Measurements from ENCODE around the gene ACAA2.
A peak's percentile ranks its signal among the peaks of the same experiment; 100 is the strongest.
"Not testable (repeated sequence)": the region's sequence is repeated elsewhere in the genome, so short reads cannot be mapped to it uniquely, and the experiment has no call there.

The ACAA2 gene

GRCh38 chr18:49786019-49786720 is 27.2 kb downstream of the ACAA2 start:
- H3K18ac ChIP-seq (ENCODE audit: low read length): no peak overlapping the region
- H4K8ac ChIP-seq (ENCODE audit: low read depth, low read length): no peak overlapping the region
- no peak overlapping the region for H2BK120ac ChIP-seq (ENCODE audit: insufficient read depth, low read length, poor library complexity)
- H2AFZ ChIP-seq (ENCODE audit: insufficient read depth, low read length, poor library complexity): no peak overlapping the region
- H3K14ac ChIP-seq (ENCODE audit: low read length): no peak overlapping the region
- no peak overlapping the region for H4K91ac ChIP-seq (ENCODE audit: low read depth, low read length)
- no peak overlapping the region for H3K9ac ChIP-seq (ENCODE audit: low read length)
- H3K79me2 ChIP-seq (ENCODE audit: control insufficient read depth, insufficient read depth, low read length, poor library complexity): no peaks in the 10 kb centered on the region
- H3K27me3 ChIP-seq (ENCODE audit: insufficient read depth, low read length): no peaks in the 10 kb centered on the region
- H3K4me2 ChIP-seq (ENCODE audit: low read length): no peak overlapping the region
- no peak overlapping the region for H3K4me3 ChIP-seq (ENCODE audit: low read depth, low read length)
- H3K23ac ChIP-seq (ENCODE audit: low read length): no peak overlapping the region
- H3K27ac ChIP-seq (ENCODE audit: low read depth, low read length): no peak overlapping the region
- no CpG with 5 or more reads among the region's 1 CpG for WGBS (ENCODE audit: extremely low coverage, insufficient coverage, insufficient read length)
- H3K4ac ChIP-seq (ENCODE audit: low read depth, low read length): no peak overlapping the region
- H2BK5ac ChIP-seq (ENCODE audit: low read depth, low read length, poor library complexity): no peak overlapping the region
- DNase-seq: no peak
- no peaks in the 10 kb centered on the region for H3K4me1 ChIP-seq (ENCODE audit: control insufficient read depth in 1 of 2, insufficient read depth in 2 of 2, low read length in 2 of 2)
- peaks cover 5 to 12% of the 10 kb centered on the region in 2 experiments for H3K36me3 ChIP-seq (ENCODE audit: control insufficient read depth in 1 of 2, insufficient read depth in 2 of 2, low read length in 2 of 2)
- no peak overlapping the region for H2AK5ac ChIP-seq (ENCODE audit: low read length)
- H4K12ac ChIP-seq (ENCODE audit: low read depth, low read length): no peak overlapping the region
- H2BK12ac ChIP-seq (ENCODE audit: low read length): no peak overlapping the region
- H3K79me1 ChIP-seq (ENCODE audit: low read length): no peaks in the 10 kb centered on the region
- H3K9me3 ChIP-seq (ENCODE audit: insufficient read depth, low read depth, low read length): no peaks in the 10 kb centered on the region

DNA sequence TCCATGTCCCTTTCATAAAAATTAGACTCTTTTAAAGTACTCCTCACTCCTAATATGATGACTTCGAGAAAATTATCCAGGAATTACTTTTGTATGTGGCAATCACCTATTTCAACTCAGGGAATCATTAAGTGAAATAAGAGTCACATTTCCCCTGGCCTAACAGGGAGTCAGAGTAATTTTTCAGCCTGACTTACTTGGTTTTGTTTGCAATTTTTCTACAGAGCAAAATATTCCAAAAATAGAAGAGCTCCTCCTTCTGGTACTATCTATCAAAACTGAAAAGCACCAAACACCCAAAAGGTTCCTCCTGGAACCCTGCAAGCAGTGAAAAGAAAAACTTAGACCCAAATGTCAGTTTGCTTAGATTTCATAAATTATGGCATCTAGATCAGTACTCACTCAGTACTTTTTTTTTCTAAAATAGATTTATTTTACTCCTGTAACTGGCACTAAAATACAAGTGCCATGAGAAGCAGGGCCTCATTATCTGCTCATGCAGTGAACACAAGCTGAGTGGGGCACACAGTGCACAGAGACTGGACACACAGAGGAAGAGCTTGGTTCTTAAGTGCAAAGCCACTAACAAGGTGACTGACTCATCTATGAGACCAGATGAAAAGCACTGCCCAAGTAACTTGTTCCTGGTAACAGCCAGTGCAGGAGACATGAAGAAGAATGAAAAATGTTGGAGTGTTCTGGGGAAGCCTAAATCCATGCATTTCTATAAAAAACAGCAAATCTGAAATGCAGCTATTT is 28.7 kb downstream of the ACAA2 start:
- Histone ChIP-seq H3K9me3 (ENCODE audit: insufficient read depth, low read depth, low read length) (no peaks in the 10 kb centered on the region), H4K12ac (ENCODE audit: low read depth, low read length) (no peak overlapping the region), H3K4me3 (ENCODE audit: low read depth, low read length) (no peak overlapping the region), H3K79me2 (ENCODE audit: control insufficient read depth, insufficient read depth, low read length, poor library complexity) (no peaks in the 10 kb centered on the region), H3K14ac (ENCODE audit: low read length) (no peak overlapping the region), H3K4me1 (ENCODE audit: control insufficient read depth in 1 of 2, insufficient read depth in 2 of 2, low read length in 2 of 2) (no peaks in the 10 kb centered on the region), H3K4ac (ENCODE audit: low read depth, low read length) (no peak overlapping the region), H4K91ac (ENCODE audit: low read depth, low read length) (no peak overlapping the region), H2BK120ac (ENCODE audit: insufficient read depth, low read length, poor library complexity) (no peak overlapping the region), H3K23ac (ENCODE audit: low read length) (no peak overlapping the region), H3K4me2 (ENCODE audit: low read length) (no peak overlapping the region), H3K27me3 (ENCODE audit: insufficient read depth, low read length) (no peaks in the 10 kb centered on the region), H3K27ac (ENCODE audit: low read depth, low read length) (no peak overlapping the region), H3K79me1 (ENCODE audit: low read length) (no peaks in the 10 kb centered on the region), H2BK12ac (ENCODE audit: low read length) (no peak overlapping the region), H2BK5ac (ENCODE audit: low read depth, low read length, poor library complexity) (no peak overlapping the region), H3K18ac (ENCODE audit: low read length) (no peak overlapping the region), H2AFZ (ENCODE audit: insufficient read depth, low read length, poor library complexity) (no peak overlapping the region), H3K9ac (ENCODE audit: low read length) (no peak overlapping the region), H4K8ac (ENCODE audit: low read depth, low read length) (no peak overlapping the region), H2AK5ac (ENCODE audit: low read length) (no peak overlapping the region), H3K36me3 (ENCODE audit: control insufficient read depth in 1 of 2, insufficient read depth in 2 of 2, low read length in 2 of 2) (peaks cover 3 to 13% of the 10 kb centered on the region in 2 experiments)
- WGBS (ENCODE audit: extremely low coverage, insufficient coverage, insufficient read length): no CpG with 5 or more reads among the region's 1 CpG
- peak in 1 of 2 donors; percentile 15 for DNase-seq

GRCh38 chr18:49783631-49784030 is 29.7 kb downstream of the ACAA2 start:
- H3K18ac ChIP-seq (ENCODE audit: low read length); H3K14ac ChIP-seq (ENCODE audit: low read length); H2AK5ac ChIP-seq (ENCODE audit: low read length); H3K4ac ChIP-seq (ENCODE audit: low read depth, low read length); H3K9me3 ChIP-seq (ENCODE audit: insufficient read depth, low read depth, low read length); H3K27me3 ChIP-seq (ENCODE audit: insufficient read depth, low read length); H3K9ac ChIP-seq (ENCODE audit: low read length); H4K91ac ChIP-seq (ENCODE audit: low read depth, low read length); H3K23ac ChIP-seq (ENCODE audit: low read length); H2AFZ ChIP-seq (ENCODE audit: insufficient read depth, low read length, poor library complexity); H3K27ac ChIP-seq (ENCODE audit: low read depth, low read length); H2BK120ac ChIP-seq (ENCODE audit: insufficient read depth, low read length, poor library complexity); H3K79me2 ChIP-seq (ENCODE audit: control insufficient read depth, insufficient read depth, low read length, poor library complexity); H4K12ac ChIP-seq (ENCODE audit: low read depth, low read length); H2BK12ac ChIP-seq (ENCODE audit: low read length); DNase-seq; H3K4me2 ChIP-seq (ENCODE audit: low read length); H3K79me1 ChIP-seq (ENCODE audit: low read length); H4K8ac ChIP-seq (ENCODE audit: low read depth, low read length); H3K4me3 ChIP-seq (ENCODE audit: low read depth, low read length); H2BK5ac ChIP-seq (ENCODE audit: low read depth, low read length, poor library complexity); H3K4me1 ChIP-seq (ENCODE audit: control insufficient read depth in 1 of 2, insufficient read depth in 2 of 2, low read length in 2 of 2): not testable (repeated sequence)
- H3K36me3 ChIP-seq (ENCODE audit: control insufficient read depth in 1 of 2, insufficient read depth in 2 of 2, low read length in 2 of 2): peaks cover 3 to 13% of the 10 kb centered on the region in 2 experiments
- no CpG with 5 or more reads among the region's 3 CpGs for WGBS (ENCODE audit: extremely low coverage, insufficient coverage, insufficient read length)

DNA sequence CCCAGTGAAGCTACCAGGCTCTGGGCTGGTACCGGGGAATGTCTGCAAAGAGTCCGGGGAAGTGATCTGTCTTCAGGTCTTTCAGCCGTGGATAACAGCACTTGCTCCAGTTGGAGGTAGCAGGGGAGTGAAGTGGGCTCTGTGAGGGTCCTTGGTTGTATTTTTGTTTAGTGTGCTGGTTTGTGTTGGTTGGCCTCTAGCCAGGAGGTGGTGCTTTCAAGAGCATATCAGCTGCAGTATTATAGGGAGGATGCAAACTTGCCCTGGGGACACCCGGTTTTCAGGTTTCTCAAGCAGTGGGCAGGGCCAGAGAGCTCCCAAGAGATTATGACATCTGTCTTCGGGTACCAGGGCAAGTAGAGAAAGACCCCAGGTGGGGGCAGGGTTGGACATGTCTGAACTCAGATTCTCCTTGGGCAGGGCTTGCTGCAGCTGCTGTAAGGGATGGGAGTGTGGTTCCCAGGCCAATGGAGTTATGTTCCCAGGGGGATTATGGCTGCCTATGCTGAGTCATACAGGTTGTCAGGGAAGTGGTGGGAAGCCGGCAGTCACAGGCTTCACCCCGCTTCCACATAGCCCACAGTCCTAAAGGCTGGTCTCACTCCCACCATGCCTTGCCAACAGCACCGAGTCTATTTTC is 34.4 kb downstream of the ACAA2 start:
- no peaks in the 10 kb centered on the region for H3K79me2 ChIP-seq (ENCODE audit: control insufficient read depth, insufficient read depth, low read length, poor library complexity)
- peaks cover 2 to 10% of the 10 kb centered on the region in 2 experiments for H3K36me3 ChIP-seq (ENCODE audit: control insufficient read depth in 1 of 2, insufficient read depth in 2 of 2, low read length in 2 of 2)
- no peak overlapping the region for H3K14ac ChIP-seq (ENCODE audit: low read length)
- H3K4me3 ChIP-seq (ENCODE audit: low read depth, low read length): no peak overlapping the region
- H2BK5ac ChIP-seq (ENCODE audit: low read depth, low read length, poor library complexity): no peak overlapping the region
- no peak overlapping the region for H2BK12ac ChIP-seq (ENCODE audit: low read length)
- DNase-seq: no peak
- H3K4ac ChIP-seq (ENCODE audit: low read depth, low read length): no peak overlapping the region
- H3K18ac ChIP-seq (ENCODE audit: low read length): no peak overlapping the region
- H3K27me3 ChIP-seq (ENCODE audit: insufficient read depth, low read length): no peaks in the 10 kb centered on the region
- no peak overlapping the region for H3K23ac ChIP-seq (ENCODE audit: low read length)
- H4K91ac ChIP-seq (ENCODE audit: low read depth, low read length): no peak overlapping the region
- H3K9ac ChIP-seq (ENCODE audit: low read length): no peak overlapping the region
- no peaks in the 10 kb centered on the region for H3K4me1 ChIP-seq (ENCODE audit: control insufficient read depth in 1 of 2, insufficient read depth in 2 of 2, low read length in 2 of 2)
- no peak overlapping the region for H3K4me2 ChIP-seq (ENCODE audit: low read length)
- no peak overlapping the region for H2BK120ac ChIP-seq (ENCODE audit: insufficient read depth, low read length, poor library complexity)
- H4K12ac ChIP-seq (ENCODE audit: low read depth, low read length): no peak overlapping the region
- H2AFZ ChIP-seq (ENCODE audit: insufficient read depth, low read length, poor library complexity): no peak overlapping the region
- H3K79me1 ChIP-seq (ENCODE audit: low read length): no peaks in the 10 kb centered on the region
- H3K27ac ChIP-seq (ENCODE audit: low read depth, low read length): no peak overlapping the region
- no CpG with 5 or more reads among the region's 8 CpGs for WGBS (ENCODE audit: extremely low coverage, insufficient coverage, insufficient read length)
- H4K8ac ChIP-seq (ENCODE audit: low read depth, low read length): no peak overlapping the region
- no peak overlapping the region for H2AK5ac ChIP-seq (ENCODE audit: low read length)
- no peaks in the 10 kb centered on the region for H3K9me3 ChIP-seq (ENCODE audit: insufficient read depth, low read depth, low read length)
